Lower leg skin (tissue), 3 donors: ENCODE measurements around the gene APMAP.

Experiments
- POLR2A ChIP-seq, 2 donors: fragments of 450-650 bp; IDR thresholded peaks; one replicate each; pipeline ENCODE4 v1.6.1; 2016 to 2017; ENCODE audit warnings: antibody characterized with exemption in 2 of 2, mild to moderate bottlenecking in 1 of 2, moderate library complexity in 1 of 2
- TF ChIP-seq, protein P1 (sequence below), 3 donors: fragments of 450-650 bp; IDR thresholded peaks; one replicate each; pipeline ENCODE4 v1.5.1; 2016; ENCODE audit warnings: antibody characterized with exemption in 3 of 3, mild to moderate bottlenecking in 3 of 3, moderate library complexity in 2 of 3

GRCh38 chr20:24917056-24917455 lies 75.5 kb downstream of the APMAP start:
- TF ChIP-seq, protein P1, sequence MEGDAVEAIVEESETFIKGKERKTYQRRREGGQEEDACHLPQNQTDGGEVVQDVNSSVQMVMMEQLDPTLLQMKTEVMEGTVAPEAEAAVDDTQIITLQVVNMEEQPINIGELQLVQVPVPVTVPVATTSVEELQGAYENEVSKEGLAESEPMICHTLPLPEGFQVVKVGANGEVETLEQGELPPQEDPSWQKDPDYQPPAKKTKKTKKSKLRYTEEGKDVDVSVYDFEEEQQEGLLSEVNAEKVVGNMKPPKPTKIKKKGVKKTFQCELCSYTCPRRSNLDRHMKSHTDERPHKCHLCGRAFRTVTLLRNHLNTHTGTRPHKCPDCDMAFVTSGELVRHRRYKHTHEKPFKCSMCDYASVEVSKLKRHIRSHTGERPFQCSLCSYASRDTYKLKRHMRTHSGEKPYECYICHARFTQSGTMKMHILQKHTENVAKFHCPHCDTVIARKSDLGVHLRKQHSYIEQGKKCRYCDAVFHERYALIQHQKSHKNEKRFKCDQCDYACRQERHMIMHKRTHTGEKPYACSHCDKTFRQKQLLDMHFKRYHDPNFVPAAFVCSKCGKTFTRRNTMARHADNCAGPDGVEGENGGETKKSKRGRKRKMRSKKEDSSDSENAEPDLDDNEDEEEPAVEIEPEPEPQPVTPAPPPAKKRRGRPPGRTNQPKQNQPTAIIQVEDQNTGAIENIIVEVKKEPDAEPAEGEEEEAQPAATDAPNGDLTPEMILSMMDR (IDR thresholded peaks at IDR 0.05): no peak
- TF ChIP-seq POLR2A (IDR thresholded peaks at IDR 0.05): no peak
